GM06990 (cell line): ENCODE data around the gene ARFGEF3.

Source experiments
- DNase-seq: peaks from one replicate; pipeline ENCODE4 v3.0.0-alpha.2; 2011; ENCODE audit not compliant: insufficient read length; ENCODE audit errors: extremely low read depth
- H3K27me3 ChIP-seq: replicated peaks from 2 replicates; pipeline ENCODE4 v1.6.0; 2011; ENCODE audit warnings: low read length; ENCODE audit not compliant: control insufficient read depth, insufficient read depth
- H3K36me3 ChIP-seq: 2 replicates; pipeline ENCODE4 v1.5.1; 2011; ENCODE audit warnings: low read length; ENCODE audit not compliant: control insufficient read depth, insufficient read depth
- H3K4me3 ChIP-seq: replicated peaks from 2 replicates; pipeline ENCODE4 v1.5.1; 2011; ENCODE audit warnings: low read depth, mild to moderate bottlenecking, control low read depth, low read length
- TF ChIP-seq, protein P1 (sequence below): IDR thresholded peaks from 2 replicates; pipeline ENCODE4 v1.5.1; 2011; ENCODE audit warnings: low read length, control low read depth, mild to moderate bottlenecking, inconsistent platforms; ENCODE audit not compliant: insufficient read depth, poor library complexity, severe bottlenecking

ARFGEF3 gene

GRCh38 chr6:138383776-138384175, 222.0 kb downstream of the ARFGEF3 start:
- TF ChIP-seq, protein P1, sequence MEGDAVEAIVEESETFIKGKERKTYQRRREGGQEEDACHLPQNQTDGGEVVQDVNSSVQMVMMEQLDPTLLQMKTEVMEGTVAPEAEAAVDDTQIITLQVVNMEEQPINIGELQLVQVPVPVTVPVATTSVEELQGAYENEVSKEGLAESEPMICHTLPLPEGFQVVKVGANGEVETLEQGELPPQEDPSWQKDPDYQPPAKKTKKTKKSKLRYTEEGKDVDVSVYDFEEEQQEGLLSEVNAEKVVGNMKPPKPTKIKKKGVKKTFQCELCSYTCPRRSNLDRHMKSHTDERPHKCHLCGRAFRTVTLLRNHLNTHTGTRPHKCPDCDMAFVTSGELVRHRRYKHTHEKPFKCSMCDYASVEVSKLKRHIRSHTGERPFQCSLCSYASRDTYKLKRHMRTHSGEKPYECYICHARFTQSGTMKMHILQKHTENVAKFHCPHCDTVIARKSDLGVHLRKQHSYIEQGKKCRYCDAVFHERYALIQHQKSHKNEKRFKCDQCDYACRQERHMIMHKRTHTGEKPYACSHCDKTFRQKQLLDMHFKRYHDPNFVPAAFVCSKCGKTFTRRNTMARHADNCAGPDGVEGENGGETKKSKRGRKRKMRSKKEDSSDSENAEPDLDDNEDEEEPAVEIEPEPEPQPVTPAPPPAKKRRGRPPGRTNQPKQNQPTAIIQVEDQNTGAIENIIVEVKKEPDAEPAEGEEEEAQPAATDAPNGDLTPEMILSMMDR: no peak
- no peak overlapping the region for H3K4me3 ChIP-seq
- no peak for DNase-seq
- no peaks in the 10 kb centered on the region for H3K36me3 ChIP-seq
- H3K27me3 ChIP-seq: no peaks in the 10 kb centered on the region; the same call in 1 of the 2 replicates

- Histone ChIP-seq H3K4me3 (no peak overlapping the region), H3K36me3 (no peaks in the 10 kb centered on the region), H3K27me3 (no peaks in the 10 kb centered on the region; the same call in 1 of the 2 replicates)
- DNase-seq: no peak
- TF ChIP-seq, protein P1: no peak
These were observed 225.2 kb downstream of the ARFGEF3 start for GRCh38 chr6:138386897-138387296.

- H3K4me3 ChIP-seq: no peak overlapping the region
- TF ChIP-seq, protein P1: no peak
- DNase-seq: no peak
- no peaks in the 10 kb centered on the region; the same call in 1 of the 2 replicates for H3K27me3 ChIP-seq
- H3K36me3 ChIP-seq: no peaks in the 10 kb centered on the region
These were observed 226.0 kb downstream of the ARFGEF3 start for GRCh38 chr6:138387577-138388368.

GRCh38 chr6:138389551-138389950, 227.8 kb downstream of the ARFGEF3 start:
- no peaks in the 10 kb centered on the region; the same call in 1 of the 2 replicates for H3K27me3 ChIP-seq
- no peak for DNase-seq
- no peak overlapping the region for H3K4me3 ChIP-seq
- H3K36me3 ChIP-seq: no peaks in the 10 kb centered on the region
- TF ChIP-seq, protein P1: no peak
